ENCODE results near the gene ITGAD.

Gene ITGAD

DNA sequence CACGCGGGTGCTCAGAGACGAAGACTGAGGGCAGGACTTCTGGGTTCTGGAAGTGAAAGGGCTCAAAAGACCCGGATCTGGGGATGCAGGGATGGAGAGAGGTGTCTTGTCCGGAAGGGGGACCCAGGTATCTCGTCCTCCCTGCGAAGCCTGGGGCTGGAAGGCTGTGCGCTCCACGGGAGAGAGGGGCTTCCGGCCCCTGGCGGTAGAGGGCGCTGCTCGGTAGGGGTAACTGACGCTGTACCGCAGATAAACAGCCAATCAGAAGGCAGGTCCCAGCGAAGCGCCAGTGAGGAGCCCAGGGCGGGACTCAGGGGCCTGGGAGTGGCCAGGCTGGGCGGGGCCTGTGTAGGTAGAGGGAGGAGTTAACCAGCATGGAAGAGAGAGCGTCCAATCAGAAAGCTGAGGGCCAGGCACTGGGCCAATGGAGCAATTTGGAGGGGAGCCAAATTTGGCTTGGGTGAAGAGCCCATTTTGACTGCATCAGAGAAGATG is 79.6 kb downstream of the ITGAD start:
- TF ChIP-seq ZNF341 (tag by site-specific recombination; IDR thresholded peaks at IDR 0.05; ENCODE audit: low read depth) = 0 out of 2 replicates have a peak, but pooled peaks have one; percentile 24
- no peak for TF ChIP-seq ZNF292 (tag by site-specific recombination; IDR thresholded peaks at IDR 0.05; ENCODE audit: borderline replicate concordance, low read depth)
- TF ChIP-seq ZXDB (tag by site-specific recombination; IDR thresholded peaks at IDR 0.05) = peak; percentile 13; the same call in 1 of the 2 replicates
- TF ChIP-seq, protein P1, sequence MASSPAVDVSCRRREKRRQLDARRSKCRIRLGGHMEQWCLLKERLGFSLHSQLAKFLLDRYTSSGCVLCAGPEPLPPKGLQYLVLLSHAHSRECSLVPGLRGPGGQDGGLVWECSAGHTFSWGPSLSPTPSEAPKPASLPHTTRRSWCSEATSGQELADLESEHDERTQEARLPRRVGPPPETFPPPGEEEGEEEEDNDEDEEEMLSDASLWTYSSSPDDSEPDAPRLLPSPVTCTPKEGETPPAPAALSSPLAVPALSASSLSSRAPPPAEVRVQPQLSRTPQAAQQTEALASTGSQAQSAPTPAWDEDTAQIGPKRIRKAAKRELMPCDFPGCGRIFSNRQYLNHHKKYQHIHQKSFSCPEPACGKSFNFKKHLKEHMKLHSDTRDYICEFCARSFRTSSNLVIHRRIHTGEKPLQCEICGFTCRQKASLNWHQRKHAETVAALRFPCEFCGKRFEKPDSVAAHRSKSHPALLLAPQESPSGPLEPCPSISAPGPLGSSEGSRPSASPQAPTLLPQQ (tag by site-specific recombination; IDR thresholded peaks at IDR 0.05) = no peak; the same call in 1 of the 2 replicates
- peak; percentile 53; the same call in 1 of the 2 replicates for TF ChIP-seq ZNF335 (tag by site-specific recombination; conservative IDR thresholded peaks at IDR 0.05)
- TF ChIP-seq SP3 (tag by site-specific recombination; IDR thresholded peaks at IDR 0.05) = peak; percentile 52
- TF ChIP-seq ZNF510 (tag by site-specific recombination; IDR thresholded peaks at IDR 0.05; ENCODE audit: insufficient replicate concordance) = no peak
- TF ChIP-seq SP2 (tag by site-specific recombination; IDR thresholded peaks at IDR 0.05) = peak; percentile 90
- TF ChIP-seq KLF1 (tag by site-specific recombination; IDR thresholded peaks at IDR 0.05) = 0 out of 2 replicates have a peak, but pooled peaks have one; percentile 20
- TF ChIP-seq ZFP69B (tag by site-specific recombination; IDR thresholded peaks at IDR 0.05) = no peak
- H3K4me1 ChIP-seq (ENCODE audit: control insufficient read depth, insufficient read depth, low read length) = no peaks in the 10 kb centered on the region
- POLR2A ChIA-PET = interaction anchor here (0.8 to 1.2 kb wide), 2 partner anchors 12 to 331 kb away, joined by 3 read pairs; no protein-coding TSS in a partner anchor
- peak overlapping the region; percentile 56; the same call in 1 of the 2 replicates for H3K27ac ChIP-seq (ENCODE audit: extremely low read depth, low read depth, low read length)
- no peaks in the 10 kb centered on the region for H3K9me3 ChIP-seq (ENCODE audit: control insufficient read depth, insufficient read depth, low read depth, low read length)
- H3K4me3 ChIP-seq (ENCODE audit: low read depth, low read length) = peak overlapping the region; percentile 47
- peaks cover 0 to 10% of the 10 kb centered on the region in 2 experiments; a peak in 1 of 3 replicates for H3K36me3 ChIP-seq (ENCODE audit: control insufficient read depth in 2 of 2, insufficient read depth in 1 of 2, low read length in 2 of 2)
- CTCF ChIA-PET = interaction anchor here (0.6 kb wide), 1 partner anchor 12 kb away, joined by 3 read pairs; no protein-coding TSS in a partner anchor

DNA sequence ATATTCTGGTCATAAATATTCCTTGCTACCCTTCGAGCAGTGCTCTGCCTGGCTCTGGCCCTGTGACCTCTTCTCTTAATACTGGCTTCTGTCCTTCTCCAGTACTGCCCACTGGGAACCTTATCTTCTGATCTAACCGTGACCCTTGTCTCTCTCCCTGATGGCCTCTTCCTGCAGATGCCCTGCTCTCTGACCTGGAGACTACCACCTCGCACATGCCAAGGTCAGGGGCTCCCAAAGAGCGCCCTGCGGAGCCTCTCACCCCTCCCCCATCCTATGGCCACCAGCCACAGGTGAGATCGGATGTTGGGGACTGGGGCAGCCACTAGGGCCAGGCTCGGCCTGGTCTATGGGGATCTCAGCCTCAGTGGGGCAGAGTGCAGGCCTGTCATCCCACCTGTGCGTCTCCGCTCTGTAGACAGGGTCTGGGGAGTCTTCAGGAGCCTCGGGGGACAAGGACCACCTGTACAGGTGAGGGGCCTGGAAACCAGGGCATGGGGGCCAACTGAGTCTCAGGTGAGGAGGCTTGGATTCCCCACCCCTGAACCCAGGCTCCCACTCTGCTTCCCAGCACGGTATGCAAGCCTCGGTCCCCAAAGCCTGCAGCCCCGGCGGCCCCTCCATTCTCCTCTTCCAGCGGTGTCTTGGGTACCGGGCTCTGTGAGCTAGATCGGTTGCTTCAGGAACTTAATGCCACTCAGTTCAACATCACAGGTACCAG is 80.3 kb downstream of the ITGAD start:
- Histone ChIP-seq H3K36me3 (ENCODE audit: control insufficient read depth in 2 of 2, insufficient read depth in 1 of 2, low read length in 2 of 2) (peaks cover 0 to 10% of the 10 kb centered on the region in 2 experiments; a peak in 1 of 3 replicates), H3K9me3 (ENCODE audit: control insufficient read depth, insufficient read depth, low read depth, low read length) (no peaks in the 10 kb centered on the region), H3K4me1 (ENCODE audit: control insufficient read depth, insufficient read depth, low read length) (no peaks in the 10 kb centered on the region), H3K4me3 (ENCODE audit: low read depth, low read length) (no peak overlapping the region), H3K27ac (ENCODE audit: extremely low read depth, low read depth, low read length) (no peak overlapping the region)
- CTCF ChIA-PET = interaction anchor here (0.6 kb wide), 1 partner anchor 13 kb away, joined by 3 read pairs; no protein-coding TSS in a partner anchor
- TF ChIP-seq SCRT2 (tag by site-specific recombination; IDR thresholded peaks at IDR 0.05) = peak; percentile 76
- TF ChIP-seq, protein P2, sequence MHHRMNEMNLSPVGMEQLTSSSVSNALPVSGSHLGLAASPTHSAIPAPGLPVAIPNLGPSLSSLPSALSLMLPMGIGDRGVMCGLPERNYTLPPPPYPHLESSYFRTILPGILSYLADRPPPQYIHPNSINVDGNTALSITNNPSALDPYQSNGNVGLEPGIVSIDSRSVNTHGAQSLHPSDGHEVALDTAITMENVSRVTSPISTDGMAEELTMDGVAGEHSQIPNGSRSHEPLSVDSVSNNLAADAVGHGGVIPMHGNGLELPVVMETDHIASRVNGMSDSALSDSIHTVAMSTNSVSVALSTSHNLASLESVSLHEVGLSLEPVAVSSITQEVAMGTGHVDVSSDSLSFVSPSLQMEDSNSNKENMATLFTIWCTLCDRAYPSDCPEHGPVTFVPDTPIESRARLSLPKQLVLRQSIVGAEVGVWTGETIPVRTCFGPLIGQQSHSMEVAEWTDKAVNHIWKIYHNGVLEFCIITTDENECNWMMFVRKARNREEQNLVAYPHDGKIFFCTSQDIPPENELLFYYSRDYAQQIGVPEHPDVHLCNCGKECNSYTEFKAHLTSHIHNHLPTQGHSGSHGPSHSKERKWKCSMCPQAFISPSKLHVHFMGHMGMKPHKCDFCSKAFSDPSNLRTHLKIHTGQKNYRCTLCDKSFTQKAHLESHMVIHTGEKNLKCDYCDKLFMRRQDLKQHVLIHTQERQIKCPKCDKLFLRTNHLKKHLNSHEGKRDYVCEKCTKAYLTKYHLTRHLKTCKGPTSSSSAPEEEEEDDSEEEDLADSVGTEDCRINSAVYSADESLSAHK (tag by site-specific recombination; IDR thresholded peaks at IDR 0.05) = no peak
- POLR2A ChIA-PET = interaction anchor here (0.8 kb wide), 1 partner anchor 331 kb away, joined by 3 read pairs; no protein-coding TSS in a partner anchor

DNA sequence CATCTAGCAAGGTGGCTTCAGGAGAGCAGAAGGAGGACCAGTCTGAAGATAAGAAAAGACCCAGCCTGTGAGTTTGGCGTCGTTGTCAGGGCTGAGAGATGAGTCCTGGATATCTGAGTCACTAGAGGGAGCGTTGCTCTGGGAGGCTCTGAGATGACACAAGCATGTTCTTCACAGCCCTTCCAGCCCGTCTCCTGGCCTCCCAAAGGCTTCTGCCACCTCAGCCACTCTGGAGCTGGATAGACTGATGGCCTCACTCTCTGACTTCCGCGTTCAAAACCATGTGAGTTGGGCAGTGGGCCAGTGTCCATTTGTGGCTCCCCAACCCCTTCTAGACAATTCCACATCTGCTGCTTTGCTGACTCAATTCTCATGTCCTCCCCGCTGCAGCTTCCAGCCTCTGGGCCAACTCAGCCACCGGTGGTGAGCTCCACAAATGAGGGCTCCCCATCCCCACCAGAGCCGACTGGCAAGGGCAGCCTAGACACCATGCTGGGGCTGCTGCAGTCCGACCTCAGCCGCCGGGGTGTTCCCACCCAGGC is 81.1 kb downstream of the ITGAD start:
- peaks cover 0 to 10% of the 10 kb centered on the region in 2 experiments; a peak in 1 of 3 replicates for H3K36me3 ChIP-seq (ENCODE audit: control insufficient read depth in 2 of 2, insufficient read depth in 1 of 2, low read length in 2 of 2)
- H3K4me1 ChIP-seq (ENCODE audit: control insufficient read depth, insufficient read depth, low read length) = no peaks in the 10 kb centered on the region
- H3K9me3 ChIP-seq (ENCODE audit: control insufficient read depth, insufficient read depth, low read depth, low read length) = no peaks in the 10 kb centered on the region
- H3K4me3 ChIP-seq (ENCODE audit: low read depth, low read length) = no peak overlapping the region
- ChIA-PET CTCF (interaction anchor here (0.6 to 0.9 kb wide), 3 partner anchors 16 to 377 kb away, joined by 3 read pairs; partner anchors contain the start of gene ARMC5), POLR2A (no interaction called here)
- H3K27ac ChIP-seq (ENCODE audit: extremely low read depth, low read depth, low read length) = no peak overlapping the region
- no peak for TF ChIP-seq ZNF121 (tag by site-specific recombination; IDR thresholded peaks at IDR 0.05)
